ENCODE data around the gene POLR3GL. TPM values are rescaled to one million over a fixed set of nuclear protein-coding genes. Genes with fewer than 3 reads are reported as not detected.

Gene POLR3GL
- total RNA-seq, 4 donors from 2014 or later = 3.3 to 28.1 (median 8.6) TPM

Other genes with a start within 250 kb of the POLR3GL start
- under 1 TPM in 1 of 4 donors, not detected in 3; 0.55 TPM for gene CD160, start 245.2 kb upstream of the POLR3GL start, total RNA-seq
- gene RNF115, start 140.6 kb upstream of the POLR3GL start, total RNA-seq = 10 to 100 TPM; 18.8 to 33.4 (median 27.8) TPM
- 10 to 100 TPM; 36.0 to 49.2 (median 42.2) TPM for gene POLR3C, start 140.5 kb upstream of the POLR3GL start, total RNA-seq
- gene NUDT17, start 119.1 kb upstream of the POLR3GL start, total RNA-seq = 1 to 10 TPM in 3 of 4 donors, not detected in 1; 2.5 to 5.6 (median 4.7) TPM
- gene PIAS3, start 105.6 kb upstream of the POLR3GL start, total RNA-seq = 10 to 100 TPM; 10.2 to 88.6 (median 24.5) TPM
- gene ANKRD35, start 78.8 kb upstream of the POLR3GL start, total RNA-seq = 1 to 10 TPM in 3 of 4 donors, under 1 TPM in 1; 0.77 to 8.8 (median 5.4) TPM
- gene ITGA10, start 54.6 kb upstream of the POLR3GL start, total RNA-seq = 10 to 100 TPM in 1 of 4 donors, 1 to 10 TPM in 3; 2.7 to 19.9 (median 4.0) TPM
- 10 to 100 TPM; 26.1 to 46.3 (median 36.0) TPM for gene PEX11B, start 46.0 kb upstream of the POLR3GL start, total RNA-seq
- 100 to 1,000 TPM; 118 to 226 (median 146) TPM for gene RBM8A, start 37.2 kb upstream of the POLR3GL start, total RNA-seq
- gene LIX1L, start 6.7 kb upstream of the POLR3GL start, total RNA-seq = 10 to 100 TPM; 12.3 to 69.0 (median 32.2) TPM
- gene ANKRD34A, start 115 bp upstream of the POLR3GL start, total RNA-seq = 1 to 10 TPM in 1 of 4 donors, under 1 TPM in 3; 0.26 to 5.0 (median 0.61) TPM
- gene TXNIP, start 31.9 kb downstream of the POLR3GL start, total RNA-seq = 1,000 to 10,000 TPM in 3 of 4 donors, 100 to 1,000 TPM in 1; 731 to 1,940 (median 1,478) TPM
- not detected for gene HJV, start 57.0 kb downstream of the POLR3GL start, total RNA-seq
- gene NBPF10, start 180.1 kb downstream of the POLR3GL start, total RNA-seq = 1 to 10 TPM in 3 of 4 donors, not detected in 1; 1.3 to 4.0 (median 2.8) TPM